ENCODE results near the gene LIMS1. TPM values are rescaled to one million over a fixed set of nuclear protein-coding genes. Genes with fewer than 3 reads are reported as not detected.
A peak's percentile ranks its signal among the peaks of the same experiment; 100 is the strongest.

Gene LIMS1
- total and polyA plus RNA-seq, 2 of the 13 experiments (the other 11 are each of a cell fraction or from before 2014, with no cell fraction given), result 38.3 to 49.6 TPM

- TF ChIP-seq DDIT3 (CRISPR knock-in tag; IDR thresholded peaks at IDR 0.05) (no peak), DNMT3B (CRISPR knock-in tag; conservative IDR thresholded peaks at IDR 0.05) (no peak), SMC3 (IDR thresholded peaks at IDR 0.05; ENCODE audit: low read length) (peak; percentile 41; the same call in 1 of the 2 replicates), POGZ (CRISPR knock-in tag; IDR thresholded peaks at IDR 0.05) (no peak), NFE2L2 (IDR thresholded peaks at IDR 0.05; ENCODE audit: low read length) (no peak), ZNF441 (CRISPR knock-in tag; IDR thresholded peaks at IDR 0.05; ENCODE audit: borderline replicate concordance) (no peak), GRHL1 (CRISPR knock-in tag; conservative IDR thresholded peaks at IDR 0.05) (no peak), FUBP1 (CRISPR knock-in tag; IDR thresholded peaks at IDR 0.05; ENCODE audit: borderline replicate concordance) (no peak), E2F2 (CRISPR knock-in tag; IDR thresholded peaks at IDR 0.05; ENCODE audit: borderline replicate concordance) (no peak), ZNF276 (CRISPR knock-in tag; IDR thresholded peaks at IDR 0.05; ENCODE audit: low read depth) (no peak), MIER3 (CRISPR knock-in tag; IDR thresholded peaks at IDR 0.05; ENCODE audit: borderline replicate concordance) (no peak), HCFC1 (IDR thresholded peaks at IDR 0.05; ENCODE audit: low read depth, low read length) (no peak), CTCF (CRISPR knock-in tag; IDR thresholded peaks at IDR 0.05) (peak; percentile 51)
These were observed 73.5 kb downstream of the LIMS1 start (continued) for GRCh38 chr2:108607706-108608301.
